HG02798 (cell line): ENCODE measurements around the gene CBARP.

Experiments
- ATAC-seq: cut with Tn5 transposase; IDR thresholded peaks from one replicate; pipeline ENCODE4 v1.9.1; 2021; ENCODE audit warnings: mild to moderate bottlenecking; ENCODE audit not compliant: unreplicated experiment, poor library complexity

The CBARP gene

DNA sequence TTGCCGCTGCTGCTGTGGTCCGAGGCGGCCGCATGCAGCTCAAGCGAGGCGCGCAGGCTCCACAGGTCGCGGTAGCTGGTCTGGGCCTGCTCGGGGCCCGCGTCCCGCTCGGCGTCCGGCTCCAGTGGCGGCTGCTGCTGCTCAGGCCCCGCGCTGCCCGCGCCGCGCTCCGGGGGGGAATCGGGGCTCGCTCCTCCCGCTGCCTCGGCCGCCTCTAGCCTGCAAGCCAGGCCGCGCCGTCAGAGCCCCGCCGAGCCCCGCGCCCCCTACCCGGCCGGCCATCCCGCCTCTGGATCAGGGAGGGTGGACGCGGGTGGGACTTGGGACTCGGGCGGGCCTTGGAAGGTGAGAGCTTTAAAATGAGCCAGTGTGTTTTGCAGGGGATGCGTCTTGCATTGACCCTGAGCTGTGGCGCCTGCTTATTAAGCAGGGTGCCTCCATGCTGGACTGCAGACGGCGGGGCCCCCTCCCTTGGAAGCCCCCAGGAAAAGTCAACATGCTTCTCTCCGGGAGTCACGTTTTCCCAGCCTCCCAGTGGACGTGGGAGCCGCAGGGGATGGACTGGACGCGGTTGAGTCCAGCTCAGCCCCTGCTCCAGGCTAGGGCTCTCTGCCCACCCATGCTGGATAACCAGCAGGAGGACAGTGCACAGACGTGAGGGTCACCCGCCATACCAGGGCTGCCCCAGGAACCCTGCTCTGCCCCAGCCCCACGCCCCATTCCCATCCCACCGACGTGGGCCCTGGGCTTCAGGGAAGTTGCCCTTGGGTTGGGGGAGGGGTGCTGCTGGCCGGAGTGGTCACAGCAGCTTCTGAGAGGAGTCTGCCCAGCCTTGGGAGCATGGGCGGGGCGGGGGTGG, 7.7 kb downstream of the CBARP start:
- ATAC-seq: no peak

DNA sequence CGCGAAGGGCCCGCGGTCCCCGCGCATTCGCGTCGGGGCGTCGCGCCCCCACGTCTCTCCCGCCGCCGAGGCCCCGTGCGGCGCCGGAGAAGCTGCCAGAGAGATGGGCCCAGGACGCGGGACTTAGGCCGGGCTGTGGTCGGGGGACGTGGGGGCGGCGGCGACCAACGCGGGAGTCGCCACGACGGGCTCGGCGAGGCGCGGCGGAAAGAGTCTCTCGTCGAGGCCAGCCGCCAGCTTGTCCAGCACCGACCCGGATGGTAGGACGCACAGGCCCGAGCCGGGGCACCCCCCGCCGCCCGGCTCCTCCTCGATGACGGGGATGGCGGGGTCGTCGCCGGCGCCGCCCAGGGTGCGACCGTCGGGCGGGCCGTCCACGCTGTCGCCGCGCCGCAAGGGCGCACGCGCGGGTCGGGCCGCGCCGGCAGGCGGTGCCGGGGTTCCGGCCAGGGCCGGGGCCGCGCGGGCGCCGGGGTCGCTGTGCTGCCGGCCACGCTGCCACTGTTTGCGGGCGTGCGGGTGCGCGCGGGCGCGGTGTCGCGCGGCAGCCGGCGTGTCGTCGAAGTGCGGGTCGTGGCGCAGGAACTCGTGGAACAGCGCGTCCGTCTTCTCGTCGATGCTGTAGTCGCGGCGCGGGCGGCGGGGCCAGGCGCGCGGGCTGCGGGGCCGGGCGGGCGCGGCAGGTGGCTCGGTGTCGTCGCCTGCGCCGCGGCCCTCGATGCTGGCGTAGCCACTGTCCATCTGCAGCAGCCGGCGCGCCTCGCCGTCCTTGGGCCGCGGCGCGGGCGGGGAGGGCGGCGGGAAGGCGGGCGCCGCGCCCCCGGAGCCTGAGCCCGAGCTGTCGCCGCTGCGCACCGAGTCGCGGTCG, 8.5 kb downstream of the CBARP start:
- ATAC-seq: no peak

DNA sequence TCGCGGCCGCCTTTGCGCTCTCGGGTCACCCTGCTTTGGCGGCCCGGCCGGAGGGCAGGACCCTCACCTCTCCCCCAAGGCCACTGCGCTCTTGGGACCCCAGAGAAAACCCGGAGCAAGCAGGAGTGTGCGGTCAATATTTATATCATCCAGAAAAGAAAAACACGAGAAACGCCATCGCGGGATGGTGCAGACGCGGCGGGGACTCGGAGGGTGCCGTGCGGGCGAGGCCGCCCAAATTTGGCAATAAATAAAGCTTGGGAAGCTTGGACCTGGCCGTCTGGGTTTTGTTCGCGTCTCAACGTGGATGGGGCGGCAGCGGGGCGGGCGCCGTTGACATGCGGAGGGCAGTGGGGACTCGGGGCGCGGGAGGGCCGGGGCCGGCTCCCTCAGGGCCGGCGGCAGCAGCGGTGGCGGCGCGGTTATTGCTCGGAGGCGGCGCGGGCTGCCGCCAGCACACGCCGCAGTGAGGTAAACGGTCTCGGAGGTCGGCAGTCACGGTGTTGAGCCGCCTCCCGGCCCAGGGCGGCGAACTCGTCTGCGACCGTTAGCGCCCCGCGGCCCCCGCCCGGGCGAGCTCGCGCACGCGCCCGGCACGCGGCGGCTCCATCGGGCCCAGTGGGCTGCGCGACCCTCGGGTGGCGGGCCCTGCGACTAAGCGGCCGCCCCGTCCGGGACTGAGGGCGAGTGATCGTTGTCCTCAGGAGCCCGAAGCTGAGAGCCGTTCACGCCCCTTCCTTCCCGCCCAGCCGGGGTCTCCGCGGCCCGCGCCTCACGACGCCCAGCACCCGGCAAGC, 9.4 kb downstream of the CBARP start:
- no peak for ATAC-seq

DNA sequence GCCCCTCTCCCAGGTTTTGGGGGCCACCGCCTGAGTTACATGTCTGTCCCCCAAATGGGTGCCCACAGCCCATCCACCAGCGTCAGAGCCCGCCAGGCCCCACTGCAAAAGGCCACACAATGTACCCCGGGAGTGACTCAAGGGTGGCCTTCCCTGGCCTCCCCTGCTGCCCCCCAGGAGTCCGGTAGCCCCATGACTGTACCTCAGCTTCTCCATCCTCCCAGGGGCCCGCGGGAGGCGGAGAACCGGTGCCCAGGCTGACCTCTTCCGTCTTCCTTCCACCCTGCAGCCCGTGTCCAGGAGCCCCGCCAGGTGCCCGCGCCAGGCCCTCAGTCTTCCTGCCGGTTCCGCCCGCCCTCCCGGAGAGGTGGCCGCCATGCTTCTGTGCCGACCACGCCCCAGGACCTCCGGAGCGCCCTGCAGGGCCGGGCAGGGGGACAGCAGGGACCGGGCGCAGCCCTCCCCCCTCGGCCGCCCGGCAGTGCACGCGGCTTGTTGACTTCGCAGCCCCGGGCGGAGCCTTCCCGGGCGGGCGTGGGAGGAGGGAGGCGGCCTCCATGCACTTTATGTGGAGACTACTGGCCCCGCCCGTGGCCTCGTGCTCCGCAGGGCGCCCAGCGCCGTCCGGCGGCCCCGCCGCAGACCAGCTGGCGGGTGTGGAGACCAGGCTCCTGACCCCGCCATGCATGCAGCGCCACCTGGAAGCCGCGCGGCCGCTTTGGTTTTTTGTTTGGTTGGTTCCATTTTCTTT, 10.3 kb downstream of the CBARP start:
- no peak for ATAC-seq

DNA sequence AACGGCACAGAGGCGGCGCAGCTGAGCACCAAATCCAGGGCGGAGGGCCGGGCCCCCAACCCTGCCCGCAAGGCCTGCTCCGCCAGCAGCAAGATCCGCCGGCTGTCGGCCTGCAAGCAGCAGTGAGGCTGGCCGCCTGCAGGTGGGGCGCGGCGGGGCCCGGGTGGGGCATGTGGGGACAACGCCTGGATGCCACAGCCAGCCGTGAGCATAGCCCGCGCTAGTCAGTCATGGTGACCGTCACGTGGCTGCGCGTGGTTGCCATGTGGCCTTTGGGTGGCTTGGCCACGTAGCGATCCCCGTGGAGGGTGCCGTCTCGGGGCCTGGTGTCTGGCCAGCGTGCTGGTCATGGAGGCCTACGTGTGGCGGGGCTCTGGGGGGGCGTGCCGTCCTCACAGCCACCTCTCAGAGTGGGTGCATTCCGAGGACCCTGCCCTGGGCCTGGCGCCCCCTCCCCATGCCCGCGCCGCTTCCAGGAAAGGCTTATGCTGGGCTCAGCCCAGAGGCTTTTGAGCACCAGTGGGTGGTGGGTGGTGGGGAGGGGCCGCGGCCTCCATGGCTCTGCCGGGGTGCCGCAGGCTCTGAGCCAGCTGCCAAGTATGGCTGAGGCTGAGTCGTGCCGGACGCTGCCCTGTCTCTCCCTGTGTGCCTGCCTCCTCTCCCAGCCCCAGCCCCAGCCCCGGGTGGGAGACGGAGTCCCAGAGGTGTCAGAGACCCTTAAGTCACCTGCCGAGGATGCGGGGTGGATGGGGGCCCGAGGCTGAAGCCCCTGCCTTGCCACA, 11.1 kb downstream of the CBARP start:
- ATAC-seq: no peak

DNA sequence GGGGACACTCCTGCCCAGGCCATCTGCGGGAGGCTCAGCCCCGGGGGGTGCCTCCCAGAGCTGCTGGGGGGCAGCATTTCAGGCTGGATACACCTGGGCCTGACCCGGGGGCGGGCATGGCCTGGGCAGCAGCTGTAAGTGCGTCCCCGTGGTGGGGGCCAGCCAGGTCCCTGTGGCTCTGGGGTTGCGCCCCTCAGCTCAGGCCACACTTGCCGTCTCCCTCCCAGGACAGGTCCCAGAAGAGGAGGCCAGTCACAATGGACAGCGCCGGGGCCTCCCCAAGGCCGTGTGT, 11.6 kb downstream of the CBARP start:
- no peak for ATAC-seq

DNA sequence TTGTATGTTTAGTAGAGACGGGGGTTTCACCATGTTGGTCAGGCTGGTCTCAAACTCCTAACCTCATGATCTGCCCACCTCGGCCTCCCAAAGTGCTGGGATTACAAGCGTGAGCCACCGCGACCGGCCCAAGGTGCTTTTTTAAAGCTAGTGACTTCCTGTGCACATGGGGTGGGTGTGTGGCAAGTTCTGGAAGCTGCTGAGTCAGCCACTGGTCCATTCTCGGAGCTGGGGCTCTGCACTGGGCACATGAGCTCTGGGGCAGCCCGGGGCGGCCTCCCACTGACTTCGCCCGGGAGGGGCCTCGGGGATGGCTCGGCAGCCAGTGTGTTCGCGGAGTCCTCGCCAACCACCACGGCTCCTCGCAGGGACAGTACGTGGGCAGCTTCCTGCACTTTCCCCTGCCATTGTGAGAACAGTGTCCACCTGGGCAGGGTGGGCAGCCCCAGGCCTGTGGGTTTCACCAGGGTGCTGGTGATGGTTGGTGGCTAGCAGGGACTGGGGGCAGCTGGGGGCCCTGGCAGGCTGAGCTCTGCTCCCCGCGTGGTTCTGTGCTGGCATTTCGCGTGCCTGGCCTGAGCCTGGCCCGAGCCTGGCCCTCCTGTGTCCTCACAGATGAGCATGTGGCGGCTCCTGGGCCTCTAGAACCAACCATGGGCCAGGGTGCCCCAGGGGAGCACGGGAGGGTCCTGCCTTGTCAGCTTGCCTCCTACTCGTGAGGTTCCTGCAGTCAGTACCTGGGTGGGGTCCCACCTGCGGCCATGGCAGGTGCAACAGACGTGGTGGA, 12.2 kb downstream of the CBARP start:
- no peak for ATAC-seq

DNA sequence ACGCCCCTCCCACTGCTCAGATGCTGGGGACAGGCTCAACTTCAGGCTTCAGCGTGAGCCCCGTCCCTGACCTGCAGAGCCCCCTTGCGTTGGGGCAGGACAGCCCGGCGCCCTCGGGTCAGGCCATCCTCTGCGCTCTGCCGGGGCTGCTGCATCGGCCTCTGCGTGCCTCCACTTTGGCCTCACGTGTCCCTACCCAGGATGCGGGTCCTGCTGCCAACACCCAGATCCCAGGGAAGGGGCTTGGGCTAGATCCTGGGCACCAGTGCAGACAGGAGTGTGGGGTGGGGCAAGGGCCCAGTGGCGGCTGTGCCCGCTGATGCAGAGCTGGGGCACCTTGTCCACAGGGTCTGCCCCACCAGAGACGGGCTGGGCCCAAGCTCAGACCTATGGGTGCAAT, 13.0 kb downstream of the CBARP start:
- ATAC-seq: no peak

DNA sequence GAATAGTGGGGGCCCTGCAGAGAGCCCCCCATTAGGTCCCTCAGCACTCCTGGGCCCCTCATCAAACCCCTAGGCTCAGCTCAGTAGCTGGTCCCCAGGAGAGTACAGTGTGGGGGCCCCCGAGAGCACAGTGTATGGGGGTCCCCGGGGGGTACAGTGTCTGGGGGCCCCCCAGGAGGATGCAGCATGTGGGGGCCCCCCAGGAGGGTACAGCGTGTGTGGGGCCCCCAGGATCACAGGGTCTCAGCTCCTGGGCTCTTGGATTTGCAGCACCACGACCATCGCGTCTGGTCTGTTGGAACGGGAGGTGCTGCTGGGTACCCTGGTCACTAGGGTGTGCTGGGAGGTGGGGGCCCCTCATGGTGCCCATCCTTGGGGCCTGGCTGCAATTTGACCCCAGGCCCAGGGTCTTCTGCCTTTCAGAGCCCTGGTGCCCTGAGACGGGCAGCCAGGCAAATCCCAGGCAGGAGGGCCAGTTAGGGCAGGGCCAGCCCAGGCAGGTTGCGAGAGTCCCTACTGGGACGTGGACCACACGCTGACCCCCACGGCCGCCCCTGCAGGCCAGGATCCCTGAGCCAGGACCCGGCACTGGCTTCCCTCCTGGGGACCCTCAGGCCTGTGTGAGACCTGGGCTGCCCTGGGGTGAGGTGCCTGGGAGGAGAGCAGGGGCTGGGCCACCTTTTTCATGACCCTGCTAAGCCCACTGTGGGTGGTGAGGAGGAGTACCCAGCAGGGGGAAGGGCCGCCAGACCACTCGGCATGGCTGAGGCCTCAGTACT, 13.6 kb downstream of the CBARP start:
- ATAC-seq: no peak

DNA sequence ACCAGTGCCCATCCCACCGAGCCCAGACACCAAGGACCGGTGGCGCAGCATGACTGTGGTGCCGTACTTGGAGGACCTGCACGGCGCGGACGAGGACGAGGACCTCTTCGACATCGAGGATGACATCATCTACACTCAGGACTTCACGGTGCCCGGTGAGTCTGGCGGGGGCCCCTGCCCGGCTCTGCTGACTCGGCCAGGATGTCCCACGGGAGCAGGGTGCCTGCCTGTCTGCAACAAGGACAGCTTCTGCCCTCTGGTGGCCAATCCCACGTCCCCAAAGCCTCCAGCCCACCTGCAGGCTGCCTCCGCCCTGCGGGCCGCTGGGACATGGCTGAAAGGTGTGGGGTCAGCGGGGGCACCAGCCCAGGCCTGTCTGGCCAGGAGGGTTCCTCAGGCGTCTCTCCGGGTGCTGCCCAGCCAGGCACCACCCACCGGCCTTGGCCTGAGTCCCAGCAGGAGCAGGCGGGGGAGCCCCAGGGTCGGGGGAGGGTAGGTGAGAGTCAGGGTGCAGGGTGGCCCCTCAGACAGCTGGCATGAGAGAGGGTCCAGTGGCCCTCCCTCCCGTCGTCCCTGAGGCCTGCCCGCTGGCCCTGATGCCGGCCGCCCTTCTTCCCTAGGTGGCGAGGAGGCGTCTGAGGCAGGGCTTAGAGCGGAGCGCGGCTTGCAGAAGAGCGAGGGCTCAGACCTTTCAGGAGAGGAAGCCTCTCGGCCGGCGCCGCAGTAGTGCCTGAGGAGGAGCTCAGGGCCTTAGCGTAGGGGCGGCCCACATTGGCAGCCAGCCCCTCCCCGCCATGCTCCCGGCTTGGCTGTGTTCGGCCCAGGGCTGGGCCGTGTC, 14.6 kb downstream of the CBARP start:
- ATAC-seq: no peak

DNA sequence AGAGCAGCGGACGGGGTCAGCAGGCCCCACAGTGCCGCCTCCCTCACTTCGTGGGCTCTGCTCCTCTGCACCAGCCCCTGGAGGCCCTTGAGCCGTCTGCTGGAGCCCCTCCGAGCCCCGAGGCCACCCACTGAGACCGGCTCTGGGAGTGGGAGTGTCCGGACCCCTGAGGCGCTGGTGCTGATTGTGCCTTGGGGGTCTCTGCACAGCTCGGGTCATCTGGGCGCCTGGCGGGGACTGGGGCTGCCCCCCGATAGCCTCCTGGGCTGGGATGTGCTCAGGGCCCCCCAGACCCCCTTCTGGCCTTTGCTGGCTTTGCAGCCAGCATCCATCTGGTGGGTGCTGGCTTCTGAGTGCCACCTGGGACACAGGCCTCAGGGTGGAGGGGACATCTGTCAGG, 15.4 kb downstream of the CBARP start:
- ATAC-seq: no peak

DNA sequence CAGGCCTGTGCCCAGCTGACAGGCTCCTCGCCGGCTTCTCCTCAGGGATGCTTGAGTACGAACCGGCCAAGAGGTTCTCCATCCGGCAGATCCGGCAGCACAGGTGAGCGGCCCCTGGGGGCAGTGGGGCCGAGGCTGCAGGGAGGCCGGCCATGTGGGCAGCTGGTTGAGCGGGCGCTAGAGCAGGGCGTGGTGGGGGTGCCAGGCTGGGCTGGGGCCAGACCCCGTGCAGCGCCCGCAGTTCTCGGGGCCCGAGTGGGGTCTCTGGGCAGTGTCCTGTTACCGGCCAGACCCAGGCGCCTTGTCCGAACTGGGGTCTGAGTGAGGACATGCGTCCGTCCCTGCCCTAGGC, 15.9 kb downstream of the CBARP start:
- no peak for ATAC-seq

DNA sequence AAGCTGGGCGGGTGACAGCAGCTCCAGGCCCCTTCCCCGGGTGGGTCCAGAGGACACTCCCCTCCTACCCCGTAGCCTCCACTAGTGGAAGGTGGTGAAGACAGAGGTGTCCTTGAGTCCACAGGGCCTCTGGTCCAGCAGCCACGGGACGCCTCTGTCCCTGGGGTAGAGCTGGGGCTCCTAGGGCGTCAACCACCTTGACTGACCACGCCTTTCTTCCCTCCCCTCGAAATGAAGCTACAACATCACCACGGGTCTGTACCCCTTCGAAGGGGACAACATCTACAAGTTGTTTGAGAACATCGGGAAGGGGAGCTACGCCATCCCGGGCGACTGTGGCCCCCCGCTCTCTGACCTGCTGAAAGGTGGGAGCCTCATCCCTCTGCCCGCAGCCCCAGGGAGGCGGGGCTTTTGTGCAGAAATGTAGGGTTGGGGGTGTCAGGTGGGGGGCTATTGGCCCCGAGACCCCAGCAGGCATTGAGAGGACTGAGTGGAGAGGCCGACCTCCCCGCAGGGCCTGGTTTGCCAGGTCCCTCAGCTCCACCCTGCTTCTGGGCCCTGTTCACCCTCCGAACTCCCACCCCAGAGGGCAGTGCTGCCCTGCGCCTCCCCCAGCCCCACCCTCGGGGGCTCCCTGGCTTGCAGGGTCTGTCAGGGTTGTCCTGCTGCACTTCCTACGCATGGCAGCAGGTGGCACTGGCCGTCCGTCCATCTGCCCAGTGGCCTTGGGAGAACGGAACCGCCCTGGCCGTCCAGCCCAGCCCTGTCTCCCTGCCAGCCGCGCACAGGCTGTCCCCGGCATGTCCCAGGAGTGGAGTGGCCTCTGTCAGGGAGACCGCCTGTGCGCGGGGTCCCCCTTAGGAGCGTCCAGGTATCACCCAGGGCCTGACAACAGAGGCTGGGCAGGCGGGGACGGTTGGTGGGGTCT, 16.6 kb downstream of the CBARP start:
- no peak for ATAC-seq

DNA sequence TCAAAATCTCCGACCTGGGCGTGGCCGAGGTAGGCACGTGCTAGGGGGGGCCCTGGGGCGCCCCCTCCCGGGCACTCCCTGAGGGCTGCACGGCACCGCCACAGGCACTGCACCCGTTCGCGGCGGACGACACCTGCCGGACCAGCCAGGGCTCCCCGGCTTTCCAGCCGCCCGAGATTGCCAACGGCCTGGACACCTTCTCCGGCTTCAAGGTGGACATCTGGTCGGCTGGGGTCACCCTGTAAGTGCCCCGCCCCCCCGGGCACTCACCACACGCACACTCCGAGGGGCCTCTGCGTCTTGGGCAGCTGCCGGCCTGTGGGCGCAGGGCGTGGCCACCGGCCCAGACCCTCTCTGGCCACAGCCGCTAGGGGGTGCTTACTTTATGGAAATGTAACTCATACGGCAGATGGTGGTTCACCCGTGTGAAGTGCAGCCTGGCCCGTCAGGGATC, 17.3 kb downstream of the CBARP start:
- ATAC-seq: no peak

DNA sequence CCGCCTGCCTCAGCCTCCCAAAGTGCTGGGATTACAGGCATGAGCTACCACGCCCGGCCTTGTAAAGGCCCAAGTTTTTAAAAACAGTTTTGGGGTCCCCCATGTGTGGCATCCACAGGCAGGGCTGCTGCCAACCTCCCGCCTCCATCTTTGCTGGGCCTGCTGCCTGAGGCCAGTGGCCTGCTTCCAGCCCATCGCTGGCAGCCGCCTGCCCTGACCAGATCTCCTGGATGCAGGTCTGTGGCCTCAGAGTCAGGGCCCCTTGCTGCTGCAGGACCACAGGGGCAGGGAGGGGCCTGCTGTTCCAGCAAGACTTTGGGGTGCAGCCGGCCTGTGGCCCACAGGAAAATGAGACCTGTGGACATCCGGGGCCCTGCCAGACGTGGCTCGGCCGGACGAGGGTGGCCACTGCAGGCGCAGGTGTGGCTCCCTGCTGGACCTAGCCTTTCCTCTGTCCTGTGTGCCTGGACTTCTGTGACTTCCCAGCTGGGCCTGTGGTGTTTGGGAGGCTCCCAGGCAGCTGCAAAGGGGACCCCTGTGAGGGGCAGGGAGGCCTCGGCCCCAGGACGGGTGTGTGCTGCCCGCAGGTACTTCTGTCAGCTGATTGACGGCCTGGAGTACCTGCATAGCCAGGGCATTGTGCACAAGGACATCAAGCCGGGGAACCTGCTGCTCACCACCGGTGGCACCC, 17.9 kb downstream of the CBARP start:
- no peak for ATAC-seq
